HG02798 (cell line): Measurements from ENCODE around the gene MOCS1.

Experiments
- ATAC-seq: cut with Tn5 transposase; IDR thresholded peaks from one replicate; pipeline ENCODE4 v1.9.1; 2021; ENCODE audit warnings: mild to moderate bottlenecking; ENCODE audit not compliant: unreplicated experiment, poor library complexity

Gene MOCS1

DNA sequence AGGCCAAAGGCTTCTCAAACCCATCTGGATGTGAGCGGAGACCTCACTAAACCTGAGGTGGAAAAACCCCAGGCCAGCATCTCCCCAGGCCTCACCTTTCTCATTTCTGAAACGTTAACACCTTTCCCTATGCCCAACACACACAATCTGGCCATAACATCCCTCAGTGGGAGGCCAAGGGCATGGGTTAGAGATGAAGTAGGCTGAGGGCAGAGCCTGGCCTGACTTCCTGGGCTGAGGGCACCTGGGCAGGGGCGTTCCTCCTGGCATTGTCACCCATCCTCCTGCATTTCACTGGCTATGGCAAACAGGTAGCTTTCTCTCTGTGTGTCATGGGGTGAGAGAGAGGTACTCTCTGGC lies 8.4 kb downstream of the MOCS1 start:
- ATAC-seq: no peak

DNA sequence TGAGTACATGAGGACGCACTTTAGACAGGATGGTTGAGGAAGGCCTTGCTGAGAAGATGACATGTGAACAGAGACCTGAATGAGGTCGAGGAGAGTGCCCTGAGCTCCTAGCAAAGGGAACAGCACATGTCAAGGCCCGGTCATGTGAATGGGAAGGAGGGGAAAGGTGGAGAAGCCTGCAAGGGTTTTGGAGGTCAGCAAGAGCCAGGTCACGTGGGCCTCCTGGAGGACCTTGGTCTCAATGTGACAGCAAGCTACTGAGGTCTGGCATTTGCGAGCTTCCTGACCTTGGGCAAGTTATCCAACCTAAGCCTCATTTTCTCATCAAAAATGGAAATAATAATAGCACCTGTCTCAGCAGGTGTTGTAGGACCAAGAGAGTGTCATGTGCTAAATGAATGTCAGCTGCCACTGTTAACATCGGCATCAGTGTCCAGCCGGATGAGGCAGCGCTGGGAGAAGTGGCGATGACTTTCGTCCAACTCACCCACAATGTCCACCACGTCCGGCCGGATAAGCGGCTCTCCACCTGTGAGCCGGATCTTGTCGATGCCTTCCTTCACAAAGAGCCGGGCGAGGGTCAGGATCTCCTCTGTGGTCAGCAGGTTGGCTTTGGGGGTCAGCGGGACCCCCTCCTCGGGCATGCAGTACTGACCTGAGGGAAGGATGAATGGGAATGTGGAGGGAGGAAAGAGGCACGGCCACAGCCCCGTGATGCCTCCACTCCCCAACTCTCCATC lies 8.9 kb downstream of the MOCS1 start:
- ATAC-seq: no peak

DNA sequence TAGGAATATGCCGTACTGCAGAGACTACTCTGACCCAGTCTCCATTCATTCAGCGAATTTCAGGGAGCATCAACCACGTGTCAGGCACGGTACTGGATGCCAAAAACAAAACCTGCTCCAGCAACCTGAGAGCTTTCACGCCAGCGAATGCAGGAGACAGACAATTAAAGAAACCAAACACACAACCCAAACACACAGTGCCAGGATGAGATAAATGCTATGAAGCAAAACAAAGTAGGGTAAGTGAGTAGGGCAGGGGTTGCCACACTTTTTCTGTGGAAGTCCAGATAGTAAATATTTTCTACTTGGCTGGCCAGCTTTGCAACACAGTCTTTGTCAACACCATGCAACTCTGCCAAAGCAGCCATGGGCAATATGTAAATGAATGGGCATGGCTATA lies 10.0 kb downstream of the MOCS1 start:
- ATAC-seq: no peak

- no peak for ATAC-seq
Observed at GRCh38 chr6:39923861-39924260, 10.4 kb downstream of the MOCS1 start.

DNA sequence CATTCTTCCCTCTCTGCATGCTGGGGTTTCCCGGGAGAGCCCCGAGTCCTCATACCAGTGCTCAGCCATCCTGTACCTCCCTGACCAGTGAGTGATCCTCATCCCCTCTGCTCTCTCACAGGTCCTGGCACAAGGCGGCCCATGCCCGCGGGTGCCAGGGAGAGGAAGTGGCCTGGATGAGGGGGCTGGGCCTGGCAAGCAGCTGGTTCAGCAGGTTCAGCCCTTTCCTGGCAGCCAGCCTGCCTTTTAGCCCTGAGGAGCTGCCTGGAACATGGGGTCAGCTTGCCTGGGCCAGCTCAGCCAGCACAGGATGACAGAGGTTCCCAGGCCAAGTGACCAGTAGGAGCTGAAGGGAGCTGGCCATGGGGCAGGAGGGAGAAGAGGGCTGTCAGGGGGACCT lies 10.9 kb downstream of the MOCS1 start:
- ATAC-seq: no peak

GRCh38 chr6:39922821-39923220 lies 11.4 kb downstream of the MOCS1 start:
- no peak for ATAC-seq

- no peak for ATAC-seq
Observed at GRCh38 chr6:39920157-39920556, 14.1 kb downstream of the MOCS1 start.

- no peak for ATAC-seq
Observed at GRCh38 chr6:39918831-39919230, 15.4 kb downstream of the MOCS1 start.

DNA sequence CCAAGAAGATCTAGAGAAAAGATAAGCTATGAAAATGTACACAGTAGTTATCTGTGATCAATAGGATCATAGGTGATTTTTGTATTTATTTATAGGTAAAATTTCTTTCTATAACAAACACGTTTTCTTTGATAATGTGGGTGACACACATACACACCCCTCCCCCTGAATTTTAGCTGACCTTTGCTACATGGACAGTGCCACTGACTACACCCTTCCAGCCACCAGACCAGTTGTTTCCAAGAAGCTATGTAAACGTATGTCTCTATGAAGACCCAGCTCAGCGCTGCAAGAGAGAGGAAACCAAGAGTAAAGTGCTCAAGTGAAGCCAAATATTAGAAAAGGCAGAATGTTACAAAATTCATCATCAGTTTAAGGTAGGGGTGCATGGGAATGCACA lies 16.3 kb downstream of the MOCS1 start:
- no peak for ATAC-seq

DNA sequence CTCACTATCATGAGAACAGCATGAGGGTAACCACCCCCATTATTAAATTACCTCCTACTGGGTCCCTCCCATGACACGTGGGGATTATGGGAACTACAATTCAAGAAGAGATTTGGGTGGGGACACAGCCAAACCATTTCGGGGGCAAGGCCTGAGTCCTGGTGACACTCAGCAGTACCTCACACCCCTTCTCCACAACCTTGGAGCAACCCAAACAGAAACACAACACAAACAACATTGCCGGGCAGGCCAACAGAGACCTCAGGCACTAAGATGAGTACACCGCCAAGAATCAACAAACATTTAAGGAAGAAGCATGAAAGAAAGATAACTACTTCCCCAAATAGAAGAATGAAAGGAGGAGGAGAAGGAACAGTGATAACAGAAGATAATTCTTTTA lies 16.9 kb downstream of the MOCS1 start:
- no peak for ATAC-seq

- ATAC-seq: no peak
Observed at GRCh38 chr6:39915866-39916265, 18.4 kb downstream of the MOCS1 start.

GRCh38 chr6:39914239-39914638 lies 20.0 kb downstream of the MOCS1 start:
- ATAC-seq: no peak

DNA sequence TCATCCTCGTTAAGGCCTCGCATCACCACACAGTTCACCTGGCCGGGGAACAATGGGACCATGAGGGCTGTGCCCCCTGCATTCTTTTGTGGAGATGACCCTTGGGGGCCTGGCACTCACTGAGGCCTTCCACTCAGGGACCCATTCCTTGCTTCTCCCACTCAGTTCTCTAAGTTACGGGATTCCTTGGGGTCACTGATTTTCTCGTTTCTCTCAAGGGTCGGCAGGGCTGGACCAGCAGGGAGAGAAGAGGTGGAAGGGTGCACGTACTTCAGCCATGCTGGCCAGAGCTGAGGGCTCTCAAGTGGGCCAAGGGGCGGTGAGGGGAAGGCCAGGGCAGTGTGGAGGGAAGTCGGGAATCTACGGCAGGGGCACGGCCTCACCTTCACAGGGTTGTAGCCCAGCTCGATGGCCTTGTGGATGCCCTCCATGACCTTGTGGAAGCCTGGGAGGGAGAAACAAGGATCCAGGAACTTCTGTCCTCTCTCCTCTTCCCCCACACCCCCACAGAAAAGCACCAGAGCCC lies 20.8 kb downstream of the MOCS1 start:
- ATAC-seq: no peak

- no peak for ATAC-seq
Observed at GRCh38 chr6:39912446-39912845, 21.8 kb downstream of the MOCS1 start.

DNA sequence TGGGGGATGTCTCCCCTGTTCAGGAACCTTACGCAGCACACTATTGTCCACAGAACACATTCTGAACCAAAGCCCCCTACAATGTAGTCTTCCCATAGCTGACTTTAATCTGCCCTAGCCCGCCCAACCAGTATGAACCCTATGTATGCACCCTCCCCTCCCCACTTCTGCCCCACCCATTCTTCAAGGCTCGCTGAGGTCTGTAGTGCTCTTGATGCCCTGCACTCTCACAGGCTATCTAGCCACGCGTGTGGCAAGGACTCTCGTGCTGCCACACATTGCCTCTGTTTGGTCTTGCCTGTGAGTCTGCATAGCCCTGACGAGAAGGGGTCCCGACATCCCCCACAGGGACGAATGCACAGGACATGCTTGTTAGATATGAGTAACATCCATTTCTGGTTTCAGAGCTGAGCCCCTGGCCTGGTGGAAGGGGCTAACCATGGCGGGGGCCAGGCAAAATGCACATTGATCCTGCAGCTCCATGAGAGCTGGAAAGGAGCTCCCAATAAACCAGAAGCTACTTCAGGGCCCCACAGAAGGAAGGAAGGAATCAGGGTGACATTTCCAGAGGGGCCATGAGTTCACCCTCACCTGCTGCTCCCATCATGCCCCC lies 22.6 kb downstream of the MOCS1 start:
- no peak for ATAC-seq

GRCh38 chr6:39910744-39911143 lies 23.5 kb downstream of the MOCS1 start:
- ATAC-seq: no peak

DNA sequence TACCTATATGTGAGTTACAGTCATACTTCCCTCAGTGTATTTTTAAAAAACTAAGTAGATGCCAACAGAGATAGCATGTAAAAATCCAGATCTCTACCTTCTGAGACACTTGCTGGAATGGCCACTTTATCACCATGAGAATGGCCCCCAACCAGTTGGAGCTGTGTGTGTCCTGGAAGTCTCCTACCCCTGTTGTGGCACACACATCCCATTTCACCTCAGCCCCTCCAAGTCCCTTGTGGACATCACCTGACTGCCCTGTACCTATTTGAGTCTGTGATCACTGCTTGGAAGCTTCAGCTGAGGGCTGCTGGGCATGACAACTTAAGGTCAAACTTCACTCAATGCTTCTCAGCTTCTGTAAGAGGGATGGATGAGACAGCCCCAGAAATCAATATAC lies 24.1 kb downstream of the MOCS1 start:
- ATAC-seq: no peak

- ATAC-seq: no peak
Observed at GRCh38 chr6:39909701-39910100, 24.6 kb downstream of the MOCS1 start.

DNA sequence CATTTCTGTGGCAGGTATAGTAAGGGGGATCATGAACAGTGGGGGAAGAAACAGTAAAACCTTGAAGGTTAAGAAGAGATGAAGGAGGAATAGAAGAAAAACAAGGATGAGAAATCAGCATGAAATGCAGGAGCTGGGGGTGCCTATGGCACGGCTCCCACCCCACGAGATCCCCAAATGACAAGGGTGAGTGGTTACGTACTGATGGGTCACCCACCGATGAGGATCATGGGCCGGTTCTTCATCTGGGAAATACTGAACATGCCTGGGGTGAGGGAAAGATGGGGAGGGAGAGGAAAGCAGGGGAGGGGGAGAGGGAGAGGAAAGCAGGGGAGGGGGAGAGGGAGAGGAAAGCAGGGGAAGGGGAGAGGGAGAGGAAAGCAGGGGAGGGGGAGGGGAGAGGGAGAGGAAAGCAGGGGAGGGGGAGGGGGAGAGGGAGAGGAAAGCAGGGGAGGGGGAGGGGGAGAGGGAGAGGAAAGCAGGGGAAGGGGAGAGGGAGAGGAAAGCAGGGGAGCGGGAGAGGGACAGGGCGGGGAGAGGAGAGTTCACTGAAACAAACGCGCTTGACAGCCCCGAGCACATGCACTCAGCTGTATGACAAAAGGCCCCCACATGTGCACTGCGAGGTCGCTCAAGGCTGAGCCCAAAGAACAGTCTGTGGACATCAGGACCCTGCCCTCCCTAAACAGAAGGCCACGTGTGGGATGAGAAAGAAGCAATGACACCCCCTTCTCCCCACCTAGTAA lies 25.3 kb downstream of the MOCS1 start:
- ATAC-seq: no peak

GRCh38 chr6:39907871-39908575 lies 26.2 kb downstream of the MOCS1 start:
- no peak for ATAC-seq

GRCh38 chr6:39906318-39906761 lies 27.9 kb downstream of the MOCS1 start:
- no peak for ATAC-seq
